ENCODE results near the gene YPEL3. TPM values are rescaled to one million over a fixed set of nuclear protein-coding genes. Genes with fewer than 3 reads are reported as not detected.

Gene YPEL3
- total RNA-seq: 6.3 and 20.6 TPM in 2 replicates

GRCh38 chr16:30096105-30096861 is at the start of gene YPEL3:
Gene YPEL3, minus strand, starts transcription at chr16:30096213. Its CDS starts 731 bp downstream, at chr16:30095482.

GRCh38 chr16:30113031-30113710 is 17.2 kb upstream of the YPEL3 start, which contains the start of gene GDPD3:
Gene GDPD3, minus strand, starts transcription at chr16:30113537. Its CDS starts 59 bp downstream, at chr16:30113478.

DNA sequence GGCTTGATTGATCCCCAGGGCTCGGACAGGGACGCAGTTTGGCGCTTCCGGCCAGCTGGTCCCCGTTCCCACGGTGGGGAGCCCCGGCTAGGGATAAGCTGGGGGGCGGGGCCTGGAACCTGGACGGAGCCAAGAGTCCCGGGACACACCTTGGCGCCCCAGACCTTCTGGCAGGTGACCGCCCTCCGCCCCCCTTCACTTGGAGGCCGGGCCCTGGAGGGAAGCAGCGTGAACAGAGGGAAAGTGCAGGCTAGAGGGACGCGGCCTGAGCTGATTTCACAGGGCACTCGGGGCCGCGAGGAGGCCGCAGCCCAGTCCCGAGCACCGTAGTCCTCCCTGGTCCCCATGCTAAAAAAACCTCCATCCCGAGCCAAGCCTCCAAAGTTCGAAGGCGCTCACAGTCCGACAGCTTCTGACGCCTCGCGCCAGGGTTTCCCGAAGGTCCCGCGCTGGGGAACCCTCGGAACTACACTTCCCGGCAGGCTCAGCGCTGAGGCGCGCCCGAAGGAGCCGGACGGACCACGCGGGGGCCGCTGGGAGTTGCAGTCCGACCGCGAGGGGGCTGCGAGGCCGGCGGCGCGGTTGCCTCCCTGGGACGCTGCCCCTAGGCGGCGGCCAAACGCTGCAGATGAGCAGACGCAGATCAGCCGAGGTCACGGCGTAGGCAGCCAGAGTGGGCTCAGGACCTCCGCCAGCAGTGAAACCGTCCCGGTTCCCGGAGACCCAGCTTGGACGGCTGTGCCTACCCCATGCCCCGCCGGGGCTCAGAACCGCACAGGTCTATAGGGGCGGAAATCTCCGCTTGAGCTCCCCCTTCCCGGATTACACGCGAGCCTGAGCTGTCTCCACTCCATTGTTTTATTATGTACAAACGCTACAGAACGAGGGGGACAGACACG is 4.3 kb downstream of the YPEL3 start, which contains the start of gene TBX6:
TBX6 (minus strand) TSS at position 451 of the 899 bp plus-strand sequence. CDS start 731 bp downstream, outside the sequence.

DNA sequence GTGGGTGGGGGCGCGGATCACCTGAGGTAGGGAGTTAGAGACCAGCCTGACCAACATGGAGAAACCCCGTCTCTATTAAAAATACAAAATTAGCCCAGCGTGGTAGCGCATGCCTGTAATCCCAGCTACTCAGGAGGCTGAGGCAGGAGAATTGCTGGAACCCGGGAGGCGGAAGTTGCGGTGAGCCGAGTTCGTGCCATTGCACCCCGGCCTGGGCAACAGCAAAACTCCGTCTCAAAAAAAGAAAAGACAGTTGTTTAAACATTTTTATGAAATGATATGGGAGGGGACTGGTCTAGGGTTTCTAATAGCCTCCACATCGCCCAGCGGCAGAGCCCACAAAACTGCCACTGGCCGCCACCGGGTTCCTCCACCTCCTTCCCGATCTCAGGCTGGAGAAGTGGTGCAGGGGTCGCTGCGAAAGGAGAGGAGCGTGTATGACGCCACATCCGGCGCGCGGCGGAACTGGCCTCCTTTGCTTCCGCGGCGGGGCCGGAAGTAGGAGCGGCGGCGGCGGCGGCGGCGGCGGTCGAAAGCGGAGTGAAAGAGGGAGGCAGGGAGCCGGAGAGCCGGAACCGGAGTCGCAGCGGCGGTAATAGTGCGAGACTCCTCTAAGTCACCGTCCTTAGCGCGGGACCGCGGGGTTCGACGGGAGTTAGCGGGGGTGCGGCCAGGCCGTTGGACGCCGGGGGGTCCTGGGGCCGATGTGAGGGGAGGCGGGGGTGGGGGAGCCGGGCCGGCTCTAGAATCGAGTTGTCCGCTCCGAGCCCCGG is 20.3 kb downstream of the YPEL3 start, which contains the start of gene PPP4C:
PPP4C (plus strand) TSS at position 492 of the 773 bp plus-strand sequence. CDS start 384 bp downstream, outside the sequence.

DNA sequence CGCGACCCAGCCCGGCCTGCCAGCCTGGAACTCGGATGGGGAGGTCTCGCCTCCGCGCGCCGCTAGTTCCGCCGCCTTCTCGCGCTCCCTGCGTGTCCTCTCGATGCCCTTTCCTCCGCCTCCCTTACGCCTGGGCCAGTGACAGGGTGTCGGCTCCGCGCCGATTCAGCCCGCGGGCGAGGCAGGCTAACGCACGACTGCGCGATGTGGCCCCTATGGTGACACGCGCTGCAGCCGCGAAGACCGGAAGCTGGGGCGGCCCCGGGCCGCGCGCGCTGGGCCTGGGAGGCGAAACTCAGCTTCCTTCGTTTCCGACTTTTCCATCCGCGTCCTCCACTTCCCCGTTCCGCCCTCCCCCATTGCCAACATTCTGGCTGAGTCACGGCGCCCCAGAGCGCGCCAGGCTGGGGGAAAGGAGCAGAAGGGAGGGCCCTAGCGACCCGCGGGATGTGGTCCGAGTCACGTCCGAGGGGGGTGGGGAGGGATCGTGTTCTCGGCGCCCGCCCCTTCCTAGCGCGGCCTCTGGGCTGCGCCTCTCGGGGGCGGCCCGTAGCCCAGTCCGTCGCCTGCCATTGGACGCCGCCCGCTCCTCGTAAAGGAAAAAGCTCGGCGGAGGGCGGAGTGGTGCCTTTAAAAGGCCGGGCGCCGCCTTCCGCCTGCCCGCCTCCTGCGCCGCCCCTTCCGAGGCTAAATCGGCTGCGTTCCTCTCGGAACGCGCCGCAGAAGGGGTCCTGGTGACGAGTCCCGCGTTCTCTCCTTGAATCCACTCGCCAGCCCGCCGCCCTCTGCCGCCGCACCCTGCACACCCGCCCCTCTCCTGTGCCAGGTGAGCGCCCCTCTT is 30.7 kb downstream of the YPEL3 start, which contains the start of gene ALDOA:
ALDOA (plus strand) TSS at position 659 of the 841 bp plus-strand sequence. CDS start 1,138 bp downstream, outside the sequence.

Other genes with a start within 250 kb of the YPEL3 start
- 89.6 and 117 TPM in 2 replicates for gene CDIPT, start 233.0 kb downstream of the YPEL3 start, total RNA-seq
- 7.3 and 17.7 TPM in 2 replicates for gene SEZ6L2, start 196.7 kb downstream of the YPEL3 start, total RNA-seq
- gene ASPHD1, start 195.7 kb downstream of the YPEL3 start, total RNA-seq: 2.3 and 9.2 TPM in 2 replicates
- gene KCTD13, start 170.0 kb downstream of the YPEL3 start, total RNA-seq: 13.1 and 20.5 TPM in 2 replicates
- gene TMEM219, start 134.1 kb downstream of the YPEL3 start, total RNA-seq: 61.1 and 83.6 TPM in 2 replicates
- gene TAOK2, start 122.3 kb downstream of the YPEL3 start, total RNA-seq: 47.7 and 86.2 TPM in 2 replicates
- gene HIRIP3, start 100.6 kb downstream of the YPEL3 start, total RNA-seq: 6.8 and 12.6 TPM in 2 replicates
- gene INO80E, start 100.0 kb downstream of the YPEL3 start, total RNA-seq: 26.7 and 54.7 TPM in 2 replicates
- 0.14 TPM in 1 of 2 replicates, not detected in the other for gene DOC2A, start 85.2 kb downstream of the YPEL3 start, total RNA-seq
- gene C16orf92, start 73.0 kb downstream of the YPEL3 start, total RNA-seq: not detected in 2 replicates
- 0.43 TPM in 1 of 2 replicates, not detected in the other for gene TLCD3B, start 64.9 kb downstream of the YPEL3 start, total RNA-seq
- gene ALDOA, start 30.5 kb downstream of the YPEL3 start, total RNA-seq: 891 and 1,194 TPM in 2 replicates
- 265 and 320 TPM in 2 replicates for gene PPP4C, start 20.2 kb downstream of the YPEL3 start, total RNA-seq
- gene TBX6, start 4.3 kb downstream of the YPEL3 start, total RNA-seq: 0.14 TPM in 1 of 2 replicates, not detected in the other
- 0.66 and 1.7 TPM in 2 replicates for gene GDPD3, start 17.3 kb upstream of the YPEL3 start, total RNA-seq
- gene MAPK3, start 27.0 kb upstream of the YPEL3 start, total RNA-seq: 39.7 and 43.8 TPM in 2 replicates
- gene CORO1A, start 87.4 kb upstream of the YPEL3 start, total RNA-seq: 2.0 and 3.3 TPM in 2 replicates
- gene BOLA2B, start 97.5 kb upstream of the YPEL3 start, total RNA-seq: 111 and 157 TPM in 2 replicates
- gene SLX1A, start 97.7 kb upstream of the YPEL3 start, total RNA-seq: 36.4 and 42.2 TPM in 2 replicates
- gene SULT1A3, start 103.0 kb upstream of the YPEL3 start, total RNA-seq: 2.8 and 4.9 TPM in 2 replicates
- gene NPIPB13, start 152.3 kb upstream of the YPEL3 start, total RNA-seq: 0.29 and 1.1 TPM in 2 replicates